ENCODE results near the gene KPNA3.
"Not testable (repeated sequence)": the region's sequence is repeated elsewhere in the genome, so short reads cannot be mapped to it uniquely, and the experiment has no call there.

Gene KPNA3

DNA sequence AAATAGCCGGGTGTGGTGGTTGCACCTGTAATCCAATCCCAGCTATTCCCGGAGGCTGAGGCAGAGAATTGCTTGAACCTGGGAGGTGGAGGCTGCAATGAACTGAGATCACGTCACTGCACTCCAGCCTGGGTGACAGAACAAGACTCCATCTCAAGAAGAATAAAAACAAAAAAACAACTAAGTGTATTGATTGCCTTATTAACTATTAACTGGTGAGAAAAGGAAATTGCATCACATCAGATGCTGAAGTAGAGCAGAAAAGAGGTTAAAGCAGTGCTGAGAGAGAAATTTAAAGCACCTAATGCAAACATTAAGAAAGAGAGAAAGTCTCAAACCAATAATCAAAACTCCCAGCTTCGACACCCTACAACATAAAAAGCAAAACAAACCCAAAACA, 38.3 kb downstream of the KPNA3 start:
- no peak for DNase-seq

DNA sequence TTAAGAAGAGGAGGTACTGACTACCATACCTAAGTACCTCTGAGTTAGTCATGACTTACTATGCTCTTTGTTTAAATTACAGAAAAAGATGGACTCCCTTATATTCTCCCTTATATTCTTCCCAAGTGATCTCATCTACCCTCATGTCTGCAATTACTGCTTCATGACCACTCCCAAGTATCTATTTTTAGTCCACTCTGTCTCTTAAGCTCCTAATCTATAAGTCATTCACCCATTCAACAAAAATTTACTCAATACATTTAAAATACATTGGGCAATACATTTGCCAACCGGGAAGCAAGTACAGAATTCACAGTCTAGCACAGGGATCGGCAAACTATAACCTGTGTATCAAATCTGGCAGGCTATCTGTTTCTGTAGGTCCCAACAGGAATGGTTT, 42.6 kb downstream of the KPNA3 start:
- DNase-seq, result no peak

GRCh38 chr13:49746111-49746510, 46.4 kb downstream of the KPNA3 start:
- DNase-seq, result no peak

- DNase-seq, result no peak
These were observed 51.6 kb downstream of the KPNA3 start for GRCh38 chr13:49740870-49741269.

GRCh38 chr13:49739498-49740187, 52.8 kb downstream of the KPNA3 start:
- no peak for DNase-seq

- no peak for DNase-seq
These were observed 59.1 kb downstream of the KPNA3 start for GRCh38 chr13:49733181-49733951.

GRCh38 chr13:49731766-49732165, 60.7 kb downstream of the KPNA3 start:
- no peak for DNase-seq

- no peak for DNase-seq
These were observed 75.9 kb downstream of the KPNA3 start for GRCh38 chr13:49716615-49717014.

DNA sequence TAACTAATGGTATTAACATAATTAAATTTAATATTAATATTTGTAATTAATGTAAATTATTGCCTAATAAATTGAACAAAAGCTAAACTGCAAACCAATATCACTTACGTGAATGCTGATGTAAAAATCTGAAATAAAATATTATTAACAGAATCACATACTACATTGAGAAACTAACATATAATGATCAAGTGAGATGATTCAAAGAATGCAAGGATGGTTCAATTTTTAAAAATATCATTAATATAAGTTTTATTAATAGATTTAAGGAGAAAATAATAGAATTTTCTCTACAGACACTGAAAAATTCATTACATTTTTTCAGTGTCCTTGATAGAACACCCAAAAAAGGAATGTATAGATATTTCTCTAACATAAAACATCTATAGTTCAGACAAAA, 77.7 kb downstream of the KPNA3 start:
- no peak for DNase-seq

- DNase-seq, result no peak
These were observed 81.1 kb downstream of the KPNA3 start for GRCh38 chr13:49711218-49711863.

- not testable (repeated sequence) for DNase-seq
These were observed 88.2 kb downstream of the KPNA3 start for GRCh38 chr13:49704264-49704663.

DNA sequence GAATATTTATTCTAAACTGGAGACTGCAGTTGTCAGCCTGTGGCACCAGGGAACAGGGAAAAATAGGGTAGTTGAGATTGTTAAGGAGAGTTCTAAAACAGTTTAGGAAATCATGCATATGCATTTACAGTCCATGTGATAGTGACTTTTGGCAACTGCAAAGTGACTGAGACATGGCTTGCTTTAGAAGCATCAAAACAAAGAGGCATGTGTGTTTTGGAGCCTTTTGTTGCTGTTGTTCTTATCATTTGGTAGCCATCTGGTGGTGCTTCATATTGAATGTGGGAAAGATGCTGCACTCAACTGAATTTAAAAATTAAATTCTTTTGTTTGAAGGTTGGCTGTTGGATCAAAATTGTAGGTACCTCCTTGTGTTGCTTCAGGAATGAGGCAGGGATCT, 91.0 kb downstream of the KPNA3 start:
- no peak for DNase-seq

DNA sequence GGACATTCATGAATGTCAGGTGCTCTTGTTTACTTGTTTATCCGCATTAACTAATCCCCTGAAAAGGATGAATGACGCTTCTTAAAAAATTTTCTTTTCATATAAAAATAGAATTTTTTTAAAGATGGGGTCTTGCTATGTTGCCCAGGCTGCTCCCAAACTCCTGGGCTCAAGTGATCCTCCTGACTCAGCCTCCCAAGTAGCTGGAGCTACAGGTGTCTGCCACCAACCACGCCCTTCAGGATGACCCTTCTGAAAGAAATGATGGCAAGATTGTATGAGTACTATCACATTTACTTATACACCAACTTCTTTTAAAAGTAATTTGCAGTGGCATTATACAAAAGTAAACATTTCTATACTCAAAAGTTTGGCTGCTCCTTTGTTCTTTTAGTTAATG, 95.0 kb downstream of the KPNA3 start:
- no peak for DNase-seq

DNA sequence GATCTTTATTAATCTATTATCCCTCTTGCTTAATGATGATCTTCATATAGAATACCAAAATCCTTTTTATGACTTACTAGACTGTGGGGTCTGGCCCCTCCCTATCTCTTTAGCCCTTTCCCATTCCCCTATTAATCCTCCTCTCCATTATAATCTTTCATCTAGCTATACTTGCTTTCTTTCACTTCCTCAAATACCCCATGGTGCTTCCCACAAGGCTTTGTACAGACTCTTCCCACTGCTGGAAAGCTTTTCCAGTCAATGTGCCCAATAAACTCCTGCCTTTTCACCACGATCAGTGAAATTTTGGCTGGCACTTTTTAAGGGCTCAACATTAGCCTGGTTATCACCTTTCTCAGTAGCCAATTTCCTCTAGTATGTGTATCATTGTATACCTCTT, 98.0 kb downstream of the KPNA3 start:
- no peak for DNase-seq

GRCh38 chr13:49693877-49694276, 98.6 kb downstream of the KPNA3 start:
- no peak for DNase-seq

- no peak for DNase-seq
These were observed 99.2 kb downstream of the KPNA3 start for GRCh38 chr13:49693191-49693733.

- DNase-seq, result peak in 55 of 56 donors; percentile 19 to 88 (median 68)
These were observed 101.3 kb downstream of the KPNA3 start, which contains the start of gene EBPL for GRCh38 chr13:49690995-49691784. Gene EBPL (minus strand): TSS chr13:49691486. CDS start chr13:49691424, 62 bp downstream.

DNA sequence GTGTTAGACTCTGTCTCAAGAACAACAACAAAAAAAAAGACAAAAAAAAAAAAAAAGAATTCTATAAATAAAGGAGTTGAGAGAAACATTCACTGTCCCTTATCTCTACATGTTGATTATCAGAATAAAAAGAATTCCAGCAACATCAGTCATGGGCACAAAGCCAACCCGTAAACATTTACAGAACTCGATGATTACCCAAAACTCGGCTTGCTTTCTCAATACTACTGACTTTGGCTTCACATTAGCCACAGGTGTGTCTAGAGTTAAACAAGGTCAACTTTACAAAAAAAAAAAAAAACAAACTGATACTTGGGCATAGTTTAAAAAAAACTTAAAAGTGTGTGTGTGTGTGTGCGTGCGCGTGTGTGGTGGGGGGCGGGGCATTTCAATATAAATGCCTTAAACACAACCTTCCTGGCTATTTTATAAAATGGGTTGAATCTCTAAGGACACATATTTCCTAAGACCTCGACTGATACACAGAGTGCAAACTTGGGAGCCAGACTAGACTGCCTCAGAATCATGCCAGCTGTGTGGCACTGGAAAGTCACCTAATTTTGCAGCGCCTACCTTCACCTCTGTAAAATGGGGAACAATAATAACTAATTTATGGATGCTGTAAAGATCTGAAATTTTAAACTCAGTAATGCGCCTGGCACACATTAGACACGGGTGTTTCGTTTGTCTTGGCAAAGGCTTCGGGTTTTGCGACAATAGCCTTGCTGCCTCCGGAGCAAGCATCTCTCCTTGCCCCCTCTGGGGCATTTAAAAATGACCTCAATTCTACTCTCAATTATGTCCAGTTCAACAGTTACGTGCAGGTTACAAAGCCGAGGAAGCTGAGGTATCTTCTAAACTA, 102.1 kb downstream of the KPNA3 start:
- DNase-seq, result no peak

GRCh38 chr13:49683489-49683888, 109.0 kb downstream of the KPNA3 start:
- DNase-seq, result no peak

DNA sequence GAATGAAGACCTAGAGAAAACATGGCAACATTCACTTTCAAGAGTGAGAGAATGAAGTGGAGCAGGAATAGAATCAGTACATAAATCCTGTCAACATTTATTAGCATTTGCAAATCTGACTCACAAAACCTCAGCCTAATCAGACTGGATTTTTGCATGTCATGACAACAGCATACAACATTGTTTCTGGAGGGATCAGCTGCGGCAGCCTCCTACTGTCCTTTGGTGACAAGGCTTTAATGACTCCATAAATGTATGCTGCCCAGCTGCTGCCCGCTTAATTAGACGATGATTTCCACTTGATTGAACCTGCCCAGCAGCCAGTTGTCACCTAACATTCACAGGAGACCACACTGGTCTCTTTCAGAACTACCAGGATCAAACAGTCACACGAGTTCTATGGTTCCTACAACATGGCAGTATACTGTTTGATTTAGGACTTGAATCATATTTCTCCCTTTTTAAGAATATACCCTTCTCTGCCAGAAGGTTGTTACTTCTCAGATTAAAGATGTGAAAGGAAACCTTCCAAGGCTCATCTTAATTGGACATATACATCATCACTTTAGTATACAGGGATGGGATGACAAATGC, 110.5 kb downstream of the KPNA3 start:
- no peak for DNase-seq
